ENCODE results near the gene STAT5B. TPM values are rescaled to one million over a fixed set of nuclear protein-coding genes. Genes with fewer than 3 reads are reported as not detected.

STAT5B gene
- total RNA-seq, 1 donor from 2014 or later: 52.3 TPM

DNA sequence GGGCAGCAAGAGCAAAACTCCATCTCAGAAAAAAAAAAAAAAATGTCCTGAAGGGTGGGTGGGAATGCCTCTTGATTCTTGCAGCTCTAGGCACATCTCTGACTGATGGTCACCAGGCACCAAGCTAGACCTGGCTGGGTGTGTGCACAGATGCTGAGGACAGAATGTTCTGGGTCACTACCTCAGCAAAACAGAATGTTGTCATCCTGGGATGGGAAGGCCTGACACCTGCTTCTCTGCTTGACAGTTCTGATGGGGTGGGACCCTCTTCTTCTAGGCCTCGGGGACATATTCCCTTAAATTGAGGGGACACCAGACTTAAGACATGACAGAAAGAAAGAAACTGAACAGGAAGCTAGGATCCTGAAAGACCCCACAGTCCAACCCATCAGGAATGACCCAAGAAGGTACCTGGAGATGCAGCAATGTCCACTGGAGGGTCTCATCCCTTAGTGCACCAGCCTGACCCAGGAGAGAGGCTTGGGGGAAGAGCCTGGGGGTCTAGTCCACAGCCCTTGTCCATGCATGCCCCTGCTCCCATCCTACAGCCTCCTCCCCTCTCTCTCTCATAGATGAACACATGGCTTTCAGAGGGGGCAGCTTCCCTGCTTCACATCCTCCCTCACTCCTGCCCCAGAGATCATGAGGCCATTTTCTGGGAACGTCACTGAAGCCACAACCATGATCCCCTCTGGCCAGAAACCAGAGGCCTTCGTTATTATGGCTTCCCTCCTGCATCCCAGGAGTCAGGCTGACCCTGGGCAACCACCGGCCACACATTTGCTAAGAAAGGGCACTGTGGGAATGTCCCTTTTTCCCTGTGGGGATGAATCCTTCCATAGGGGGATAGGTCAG lies 3.8 kb upstream of the STAT5B start:
- no peaks in the 10 kb centered on the region for H3K36me3 Mint-ChIP-seq
- peaks cover 12% of the 10 kb centered on the region for H3K4me1 Mint-ChIP-seq
- no peak overlapping the region for H3K4me3 Mint-ChIP-seq
- no peaks in the 10 kb centered on the region for H3K27me3 Mint-ChIP-seq (ENCODE audit: low read depth)
- H3K9me3 Mint-ChIP-seq: no peaks in the 10 kb centered on the region
- TF ChIP-seq, protein P1, sequence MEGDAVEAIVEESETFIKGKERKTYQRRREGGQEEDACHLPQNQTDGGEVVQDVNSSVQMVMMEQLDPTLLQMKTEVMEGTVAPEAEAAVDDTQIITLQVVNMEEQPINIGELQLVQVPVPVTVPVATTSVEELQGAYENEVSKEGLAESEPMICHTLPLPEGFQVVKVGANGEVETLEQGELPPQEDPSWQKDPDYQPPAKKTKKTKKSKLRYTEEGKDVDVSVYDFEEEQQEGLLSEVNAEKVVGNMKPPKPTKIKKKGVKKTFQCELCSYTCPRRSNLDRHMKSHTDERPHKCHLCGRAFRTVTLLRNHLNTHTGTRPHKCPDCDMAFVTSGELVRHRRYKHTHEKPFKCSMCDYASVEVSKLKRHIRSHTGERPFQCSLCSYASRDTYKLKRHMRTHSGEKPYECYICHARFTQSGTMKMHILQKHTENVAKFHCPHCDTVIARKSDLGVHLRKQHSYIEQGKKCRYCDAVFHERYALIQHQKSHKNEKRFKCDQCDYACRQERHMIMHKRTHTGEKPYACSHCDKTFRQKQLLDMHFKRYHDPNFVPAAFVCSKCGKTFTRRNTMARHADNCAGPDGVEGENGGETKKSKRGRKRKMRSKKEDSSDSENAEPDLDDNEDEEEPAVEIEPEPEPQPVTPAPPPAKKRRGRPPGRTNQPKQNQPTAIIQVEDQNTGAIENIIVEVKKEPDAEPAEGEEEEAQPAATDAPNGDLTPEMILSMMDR (IDR thresholded peaks at IDR 0.05; ENCODE audit: unreplicated experiment): no peak
- no peak overlapping the region for H3K27ac Mint-ChIP-seq
- peak in 1 of 2 experiments; percentile 5 for DNase-seq (ENCODE audit: low spot score in 2 of 2, unreplicated experiment in 2 of 2)

DNA sequence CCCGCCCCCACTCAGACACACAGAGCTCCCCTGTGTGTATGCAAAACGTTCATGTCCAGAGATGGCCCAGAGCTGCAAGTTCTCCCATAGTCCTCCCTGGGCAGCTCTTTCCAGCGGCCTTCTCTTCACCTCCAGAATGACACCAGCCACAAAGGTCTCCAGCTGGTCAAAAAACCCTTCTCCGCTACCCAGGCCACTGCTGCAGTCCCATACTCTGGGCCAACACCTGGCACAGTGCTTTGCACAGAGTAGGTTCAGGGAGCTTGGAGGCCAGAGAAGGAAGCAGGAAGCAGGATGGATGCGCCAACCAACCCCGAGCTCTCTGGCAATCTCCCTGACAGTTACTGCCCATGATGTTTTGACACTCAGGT lies 1.1 kb upstream of the STAT5B start:
- Mint-ChIP-seq H3K36me3 (no peaks in the 10 kb centered on the region), H3K4me1 (peaks cover 29% of the 10 kb centered on the region), H3K27me3 (ENCODE audit: low read depth) (no peaks in the 10 kb centered on the region), H3K4me3 (peak overlapping the region; percentile 77), H3K9me3 (no peaks in the 10 kb centered on the region), H3K27ac (peak overlapping the region; percentile 74)
- TF ChIP-seq, protein P1 (IDR thresholded peaks at IDR 0.05; ENCODE audit: unreplicated experiment): no peak
- no peak for DNase-seq (ENCODE audit: low spot score in 2 of 2, unreplicated experiment in 2 of 2)

DNA sequence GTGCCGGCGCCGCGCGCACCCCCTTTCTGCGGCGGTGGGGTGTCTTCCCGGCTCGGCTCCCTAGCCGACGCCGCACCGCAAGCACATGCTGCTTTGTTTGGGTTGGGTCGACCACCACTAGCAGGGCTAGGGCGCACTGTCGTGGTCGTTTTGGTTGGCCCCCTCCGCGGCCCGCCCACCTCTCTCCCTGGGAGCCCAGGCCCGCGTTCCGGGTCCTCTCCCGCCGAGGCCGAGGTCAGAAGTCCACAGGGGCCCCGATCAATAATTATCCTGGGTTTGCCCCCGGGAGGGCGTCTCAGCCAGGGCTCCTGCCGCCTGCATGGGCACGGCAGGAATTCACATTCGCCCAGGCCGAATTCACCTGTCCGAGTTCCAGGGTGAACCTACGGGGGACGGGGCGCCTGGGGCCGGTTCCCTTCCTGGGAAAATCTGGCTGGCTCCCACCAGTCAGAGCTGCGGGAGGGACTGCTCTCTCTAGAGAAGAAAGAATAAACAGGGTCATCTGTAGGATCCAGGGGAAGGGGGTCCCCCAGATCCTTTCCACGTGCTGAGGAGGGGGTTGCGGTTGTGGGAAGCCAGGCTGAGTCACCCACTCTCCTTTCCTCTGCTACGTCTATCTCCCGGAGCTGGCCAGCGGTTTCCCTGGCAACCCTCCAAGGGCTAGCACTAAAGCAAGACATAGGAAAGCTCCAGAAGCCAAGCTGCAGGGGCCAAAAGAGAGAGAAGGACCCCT lies 584 bp upstream of the STAT5B start:
- no peaks in the 10 kb centered on the region for H3K36me3 Mint-ChIP-seq
- TF ChIP-seq, protein P1 (IDR thresholded peaks at IDR 0.05; ENCODE audit: unreplicated experiment): no peak
- H3K4me3 Mint-ChIP-seq: peak overlapping the region; percentile 77
- no peaks in the 10 kb centered on the region for H3K27me3 Mint-ChIP-seq (ENCODE audit: low read depth)
- DNase-seq (ENCODE audit: low spot score in 2 of 2, unreplicated experiment in 2 of 2): peak; percentile 45 to 63
- H3K27ac Mint-ChIP-seq: peak overlapping the region; percentile 74
- H3K9me3 Mint-ChIP-seq: no peaks in the 10 kb centered on the region
- peaks cover 29% of the 10 kb centered on the region for H3K4me1 Mint-ChIP-seq

DNA sequence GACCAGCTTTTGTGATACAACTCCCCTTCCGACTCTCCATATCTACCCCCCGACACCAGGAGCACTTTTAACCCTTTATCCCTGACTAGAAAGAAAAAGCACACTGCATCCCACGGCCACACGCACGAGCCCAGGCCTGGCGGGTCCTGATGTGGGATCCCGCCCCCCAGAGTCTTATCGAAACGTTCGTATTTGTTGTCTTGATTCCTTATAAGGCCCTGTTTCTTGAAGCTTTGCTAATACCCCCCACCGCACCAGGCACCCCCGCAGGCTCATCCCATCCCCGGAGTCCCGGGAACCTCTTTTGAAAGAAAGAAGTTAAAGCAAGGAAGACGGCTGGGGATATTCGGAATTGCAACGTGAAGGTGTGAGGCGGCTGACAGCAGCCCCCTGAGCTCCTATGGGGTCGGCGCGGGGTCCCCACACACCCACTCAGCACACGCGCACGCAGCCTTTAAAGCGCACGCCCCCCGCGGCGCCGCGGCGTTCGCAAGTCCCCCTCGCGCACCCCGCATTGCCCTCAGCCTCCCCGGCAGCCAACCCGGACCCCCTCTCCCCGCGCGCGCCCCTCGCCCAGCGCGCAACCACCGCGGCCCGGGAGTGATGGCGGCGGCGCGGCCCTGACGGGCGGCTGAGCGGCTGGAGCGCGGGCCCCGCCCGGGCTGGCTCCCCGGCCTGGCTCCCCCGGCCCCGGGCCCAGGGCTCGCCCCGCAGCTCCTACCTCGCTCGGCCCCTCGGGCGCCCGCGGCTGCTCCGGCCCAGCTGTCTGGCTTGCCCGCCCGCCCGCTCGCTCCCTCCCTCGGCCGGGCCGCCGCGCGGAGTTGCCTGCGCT lies 448 bp downstream of the STAT5B start:
- peak in 1 of 2 experiments; percentile 71 for DNase-seq (ENCODE audit: low spot score in 2 of 2, unreplicated experiment in 2 of 2)
- no peaks in the 10 kb centered on the region for H3K27me3 Mint-ChIP-seq (ENCODE audit: low read depth)
- H3K4me1 Mint-ChIP-seq: peaks cover 29% of the 10 kb centered on the region
- no peaks in the 10 kb centered on the region for H3K9me3 Mint-ChIP-seq
- H3K36me3 Mint-ChIP-seq: no peaks in the 10 kb centered on the region
- peak overlapping the region; percentile 85 for H3K27ac Mint-ChIP-seq
- H3K4me3 Mint-ChIP-seq: peak overlapping the region; percentile 77
- TF ChIP-seq, protein P1 (IDR thresholded peaks at IDR 0.05; ENCODE audit: unreplicated experiment): no peak

DNA sequence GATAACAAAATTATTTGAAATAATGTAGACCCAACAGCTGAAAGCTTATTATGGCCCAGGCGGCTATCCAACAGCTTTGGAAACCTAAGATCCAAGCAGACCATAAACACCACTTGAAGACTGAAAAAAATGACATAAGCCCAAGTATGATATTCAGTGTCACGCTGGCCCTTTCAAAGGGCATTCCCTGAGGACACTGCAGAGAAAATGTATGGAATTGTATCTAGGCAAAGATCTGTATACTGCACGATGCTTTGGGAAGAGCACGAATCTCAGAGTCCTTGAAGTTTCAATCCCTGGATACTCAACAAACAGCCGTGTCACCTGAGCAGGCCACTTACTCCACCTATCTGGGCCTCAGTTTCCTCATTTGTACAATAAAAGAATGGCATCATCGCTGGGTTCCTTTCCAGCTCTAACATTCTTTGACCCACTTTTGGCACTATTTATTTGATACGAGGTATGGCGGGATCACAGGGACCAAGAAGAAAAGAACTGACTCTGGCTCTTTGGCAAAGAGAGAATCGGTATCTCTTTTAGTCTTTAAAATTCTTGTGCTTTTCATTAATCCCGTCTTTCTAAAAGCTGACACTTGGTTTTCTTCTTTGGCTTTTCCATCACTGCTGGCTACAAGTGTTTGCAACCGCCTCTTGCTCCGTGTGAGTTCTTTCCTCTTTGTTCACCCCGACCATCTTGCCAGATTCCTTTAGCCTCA lies 1.2 kb downstream of the STAT5B start:
- no peaks in the 10 kb centered on the region for H3K27me3 Mint-ChIP-seq (ENCODE audit: low read depth)
- no peaks in the 10 kb centered on the region for H3K9me3 Mint-ChIP-seq
- peak overlapping the region; percentile 85 for H3K27ac Mint-ChIP-seq
- DNase-seq (ENCODE audit: low spot score in 2 of 2, unreplicated experiment in 2 of 2): no peak
- TF ChIP-seq, protein P1 (IDR thresholded peaks at IDR 0.05; ENCODE audit: unreplicated experiment): no peak
- no peaks in the 10 kb centered on the region for H3K36me3 Mint-ChIP-seq
- peak overlapping the region; percentile 77 for H3K4me3 Mint-ChIP-seq
- peaks cover 29% of the 10 kb centered on the region for H3K4me1 Mint-ChIP-seq
